Mucosa of rectum (tissue), 2 donors: ENCODE measurements around the gene ATP11A.

ENCODE experiments used
- H3K27ac ChIP-seq, 2 donors: one replicate each; pipeline ENCODE4 v1.7.0; 2013; ENCODE audit warnings: inconsistent platforms in 2 of 2, low read depth in 2 of 2, low read length in 2 of 2
- H3K27me3 ChIP-seq, 2 donors: one replicate each; pipeline ENCODE4 v1.7.0; 2013; ENCODE audit warnings: low read length in 2 of 2; ENCODE audit not compliant: control insufficient read depth in 2 of 2, insufficient read depth in 2 of 2
- H3K36me3 ChIP-seq, 2 donors: one replicate each; pipeline ENCODE4 v1.7.0; 2013; ENCODE audit warnings: low read length in 2 of 2; ENCODE audit not compliant: control insufficient read depth in 2 of 2, insufficient read depth in 2 of 2
- H3K4me1 ChIP-seq, 2 donors: one replicate each; pipeline ENCODE4 v1.7.0; 2013; ENCODE audit warnings: low read length in 2 of 2, mild to moderate bottlenecking in 1 of 2; ENCODE audit not compliant: control insufficient read depth in 2 of 2, insufficient read depth in 2 of 2
- H3K4me3 ChIP-seq, 2 donors: one replicate each; pipeline ENCODE4 v1.7.0; 2013; ENCODE audit warnings: low read length in 2 of 2
- H3K9ac ChIP-seq, 2 donors: one replicate each; pipeline ENCODE4 v1.7.0; 2013; ENCODE audit warnings: low read length in 2 of 2, low read depth in 1 of 2, mild to moderate bottlenecking in 1 of 2
- H3K9me3 ChIP-seq, 2 donors: one replicate each; pipeline ENCODE4 v1.7.0; 2013; ENCODE audit warnings: low read length in 2 of 2; ENCODE audit not compliant: control insufficient read depth in 2 of 2
- donor health status: healthy.
- donor health status: Normal muscosa, but diverticular disease.

ATP11A gene

DNA sequence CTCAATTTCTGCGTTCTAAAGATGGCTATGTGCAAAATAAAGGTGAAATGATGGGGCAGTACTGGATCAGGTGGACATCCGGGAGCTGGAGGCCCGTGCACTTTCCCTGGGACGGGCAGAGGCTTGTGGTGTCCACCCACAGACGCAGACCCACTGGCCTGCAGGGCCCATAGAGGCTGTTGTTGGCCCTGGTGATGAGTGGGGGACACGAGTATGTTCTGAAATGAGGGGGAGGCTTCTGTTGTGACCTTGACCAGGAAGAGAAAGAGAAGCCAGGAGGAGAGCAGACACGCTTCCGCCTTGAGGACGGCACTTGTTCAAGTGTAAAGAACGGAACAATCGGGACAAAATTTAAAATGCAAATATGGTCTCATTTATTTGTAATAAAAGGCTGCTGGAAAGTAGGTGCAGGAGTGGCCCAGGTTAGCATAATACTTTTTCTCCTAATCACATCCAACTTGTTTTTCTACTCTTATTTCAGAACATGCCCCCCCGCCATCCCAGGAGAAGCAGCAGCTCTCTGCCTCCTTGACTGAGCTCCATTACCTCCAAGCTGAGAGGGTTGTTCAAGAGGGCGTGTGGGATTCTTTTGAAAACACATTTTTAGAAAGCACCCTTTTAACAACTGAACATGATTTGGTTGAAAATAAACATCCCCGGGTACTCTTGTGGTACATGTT, 27.1 kb downstream of the ATP11A start:
- Histone ChIP-seq H3K4me3 (no peak overlapping the region), H3K27me3 (no peaks in the 10 kb centered on the region), H3K9ac (no peak overlapping the region), H3K36me3 (no peaks in the 10 kb centered on the region), H3K9me3 (no peaks in the 10 kb centered on the region), H3K4me1 (peaks cover 5% of the 10 kb centered on the region in 2 donors), H3K27ac (no peak overlapping the region)

DNA sequence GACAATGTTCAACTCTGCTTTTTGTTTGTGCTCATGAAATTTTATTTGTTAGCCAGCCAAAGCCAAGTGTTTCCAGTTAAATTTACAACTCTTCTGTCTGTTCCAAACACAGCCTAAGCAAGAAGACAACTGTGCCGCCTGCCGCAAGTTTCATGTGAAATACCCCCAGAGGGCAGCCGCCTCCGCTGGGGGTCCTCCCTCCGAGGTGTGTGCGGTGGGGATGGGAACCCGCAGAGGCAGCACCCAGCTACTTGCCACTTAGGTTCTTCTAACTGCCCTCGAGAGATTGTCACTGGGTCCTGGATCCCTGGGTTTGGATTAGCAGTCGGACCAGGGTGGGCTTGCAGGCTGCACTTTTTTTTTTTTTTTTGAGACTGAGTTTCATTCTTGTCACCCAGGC, 28.5 kb downstream of the ATP11A start:
- H3K4me3 ChIP-seq, result no peak overlapping the region
- no peaks in the 10 kb centered on the region for H3K27me3 ChIP-seq
- H3K9ac ChIP-seq, result no peak overlapping the region
- no peaks in the 10 kb centered on the region for H3K36me3 ChIP-seq
- H3K4me1 ChIP-seq, result peaks cover 0 to 2% of the 10 kb centered on the region in 2 donors
- H3K9me3 ChIP-seq, result no peaks in the 10 kb centered on the region
- no peak overlapping the region for H3K27ac ChIP-seq

DNA sequence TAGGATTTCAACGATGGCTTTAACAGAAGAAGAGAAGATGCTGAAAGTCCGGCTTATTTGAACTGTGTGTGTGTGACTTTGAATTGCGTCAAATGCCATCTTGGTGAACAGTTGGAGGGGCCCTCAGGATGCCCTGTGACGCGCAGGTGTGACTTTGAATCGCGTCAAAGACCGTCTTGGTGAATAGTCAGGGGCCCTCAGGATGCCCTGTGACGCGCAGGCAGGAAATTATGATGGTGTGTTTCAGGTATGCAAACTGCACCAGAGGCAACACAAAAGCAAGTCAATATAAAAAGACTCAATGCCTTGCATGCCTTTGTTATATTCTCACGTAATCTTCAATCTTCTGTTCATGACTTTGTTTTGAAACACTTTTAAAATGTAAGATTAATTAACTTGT, 29.2 kb downstream of the ATP11A start:
- H3K36me3 ChIP-seq, result no peaks in the 10 kb centered on the region
- no peak overlapping the region for H3K9ac ChIP-seq
- no peak overlapping the region for H3K27ac ChIP-seq

DNA sequence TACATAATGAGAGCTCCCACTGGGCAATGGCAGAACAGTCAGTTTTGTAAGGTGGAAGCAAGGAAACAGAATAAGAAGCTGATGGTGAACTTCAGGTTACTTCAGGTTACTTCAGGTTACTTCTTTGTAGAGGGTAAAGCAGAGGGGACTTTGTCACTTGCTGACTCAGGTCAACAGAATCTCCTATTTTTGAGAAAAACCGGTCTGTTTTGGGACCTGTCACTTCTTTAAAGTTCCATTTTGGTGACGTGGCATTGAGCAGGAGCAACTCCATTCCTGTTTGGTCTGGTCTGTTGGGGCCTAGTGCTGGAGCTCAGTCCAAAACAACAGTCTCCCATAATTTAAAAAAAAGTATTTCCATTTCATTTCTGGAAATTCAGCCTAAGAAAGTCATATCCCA, 29.7 kb downstream of the ATP11A start:
- Histone ChIP-seq H3K9me3 (no peaks in the 10 kb centered on the region), H3K27me3 (no peaks in the 10 kb centered on the region), H3K27ac (no peak overlapping the region), H3K9ac (no peak overlapping the region), H3K36me3 (no peaks in the 10 kb centered on the region), H3K4me1 (peaks cover 0 to 2% of the 10 kb centered on the region in 2 donors), H3K4me3 (no peak overlapping the region)

More for the DNA sequence above, 29.2 kb downstream of the ATP11A start:
- Histone ChIP-seq H3K9me3 (no peaks in the 10 kb centered on the region), H3K4me1 (peaks cover 0 to 2% of the 10 kb centered on the region in 2 donors), H3K4me3 (no peak overlapping the region), H3K27me3 (no peaks in the 10 kb centered on the region)

DNA sequence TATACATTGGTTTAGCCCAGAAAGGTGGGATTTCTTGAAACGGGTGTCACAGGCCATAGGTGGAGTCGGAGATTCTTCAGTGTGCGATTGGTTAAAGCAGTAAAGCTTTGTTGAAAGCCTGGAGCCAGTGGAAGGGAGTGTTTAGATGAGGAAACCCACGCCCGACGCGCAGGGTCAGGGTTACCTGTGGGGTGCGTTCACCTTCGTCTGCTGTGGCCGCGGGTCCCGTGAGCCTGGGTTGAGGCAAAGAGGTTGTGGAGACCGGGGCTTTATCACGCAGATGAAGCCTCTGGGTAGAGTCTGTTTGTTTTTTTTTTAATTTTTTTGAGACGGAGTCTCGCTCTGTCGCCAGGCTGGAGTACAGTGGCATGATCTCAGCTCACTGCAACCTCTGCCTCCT, 30.4 kb downstream of the ATP11A start:
- H3K27ac ChIP-seq, result no peak overlapping the region
- no peaks in the 10 kb centered on the region for H3K9me3 ChIP-seq
- no peak overlapping the region for H3K9ac ChIP-seq
- H3K36me3 ChIP-seq, result no peaks in the 10 kb centered on the region
- H3K27me3 ChIP-seq, result no peaks in the 10 kb centered on the region
- peaks cover 0 to 2% of the 10 kb centered on the region in 2 donors for H3K4me1 ChIP-seq
- H3K4me3 ChIP-seq, result no peak overlapping the region

DNA sequence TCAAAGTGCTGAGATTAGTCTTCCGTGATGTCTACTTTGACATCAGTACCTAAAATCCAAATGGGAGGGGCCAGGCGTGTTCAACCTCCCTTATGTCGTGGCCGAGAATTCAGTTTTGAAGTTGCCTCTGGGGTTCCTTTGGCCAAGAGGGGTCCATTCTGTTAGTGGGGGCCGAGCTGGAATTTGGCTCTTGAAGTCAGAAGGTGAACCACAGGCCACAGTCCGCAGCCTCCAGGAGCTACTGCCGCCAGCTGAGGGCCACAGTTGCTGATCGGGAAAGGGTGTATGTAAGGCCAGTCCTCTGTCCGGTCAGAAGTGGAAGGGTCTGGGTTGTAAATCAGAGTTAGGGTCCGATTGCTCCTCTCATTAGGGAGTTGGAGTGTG, 31.0 kb downstream of the ATP11A start:
- Histone ChIP-seq H3K27ac (no peak overlapping the region), H3K9ac (no peak overlapping the region), H3K9me3 (no peaks in the 10 kb centered on the region), H3K36me3 (no peaks in the 10 kb centered on the region), H3K4me1 (peaks cover 0 to 4% of the 10 kb centered on the region in 2 donors), H3K4me3 (no peak overlapping the region), H3K27me3 (no peaks in the 10 kb centered on the region)

DNA sequence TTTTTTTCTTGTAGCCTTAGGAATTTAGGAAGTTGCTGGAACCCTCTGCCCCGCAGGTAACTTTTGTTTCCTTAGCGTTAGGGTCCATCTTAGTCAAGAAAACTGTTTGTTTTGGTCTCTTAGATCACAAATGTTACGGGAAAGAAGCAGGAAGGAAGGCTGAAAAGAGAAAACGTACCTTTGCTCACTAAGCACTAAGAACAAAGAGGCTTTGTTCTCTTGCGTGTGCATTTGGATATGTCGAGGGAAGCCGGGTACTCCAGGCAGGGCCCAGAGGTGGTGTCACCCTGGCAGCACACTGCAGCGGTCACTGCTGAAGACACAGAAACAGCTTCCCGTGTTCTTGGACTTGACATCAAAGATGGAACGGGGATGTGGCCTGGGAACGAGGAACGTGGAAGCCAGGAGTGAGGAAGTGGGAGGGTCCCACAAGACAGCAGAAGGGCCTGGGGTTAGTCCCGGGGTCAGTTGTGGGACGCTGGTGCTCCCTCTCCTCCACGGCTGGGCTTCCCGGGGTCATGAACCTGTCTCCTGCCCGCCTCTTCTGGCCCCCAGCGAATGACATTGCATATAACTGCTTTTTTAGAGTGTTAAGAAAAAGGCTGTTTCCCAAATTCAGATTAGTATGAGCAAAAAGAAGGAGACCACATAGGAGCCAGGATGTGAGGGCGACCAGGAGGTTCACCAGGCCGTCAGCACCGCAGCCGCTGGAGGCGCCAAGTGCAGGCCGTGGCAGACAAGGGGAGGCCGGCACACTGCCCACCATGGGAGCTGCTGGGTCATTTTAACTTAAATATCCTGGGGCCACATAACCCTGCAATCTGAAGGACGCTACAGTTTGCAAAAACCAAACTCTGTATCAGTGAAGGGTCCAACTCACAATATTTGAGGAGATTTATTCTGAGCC, 31.6 kb downstream of the ATP11A start:
- Histone ChIP-seq H3K36me3 (no peaks in the 10 kb centered on the region), H3K27me3 (no peaks in the 10 kb centered on the region), H3K27ac (no peak overlapping the region), H3K9me3 (no peaks in the 10 kb centered on the region), H3K9ac (no peak overlapping the region), H3K4me1 (peaks cover 0 to 5% of the 10 kb centered on the region in 2 donors), H3K4me3 (no peak overlapping the region)

DNA sequence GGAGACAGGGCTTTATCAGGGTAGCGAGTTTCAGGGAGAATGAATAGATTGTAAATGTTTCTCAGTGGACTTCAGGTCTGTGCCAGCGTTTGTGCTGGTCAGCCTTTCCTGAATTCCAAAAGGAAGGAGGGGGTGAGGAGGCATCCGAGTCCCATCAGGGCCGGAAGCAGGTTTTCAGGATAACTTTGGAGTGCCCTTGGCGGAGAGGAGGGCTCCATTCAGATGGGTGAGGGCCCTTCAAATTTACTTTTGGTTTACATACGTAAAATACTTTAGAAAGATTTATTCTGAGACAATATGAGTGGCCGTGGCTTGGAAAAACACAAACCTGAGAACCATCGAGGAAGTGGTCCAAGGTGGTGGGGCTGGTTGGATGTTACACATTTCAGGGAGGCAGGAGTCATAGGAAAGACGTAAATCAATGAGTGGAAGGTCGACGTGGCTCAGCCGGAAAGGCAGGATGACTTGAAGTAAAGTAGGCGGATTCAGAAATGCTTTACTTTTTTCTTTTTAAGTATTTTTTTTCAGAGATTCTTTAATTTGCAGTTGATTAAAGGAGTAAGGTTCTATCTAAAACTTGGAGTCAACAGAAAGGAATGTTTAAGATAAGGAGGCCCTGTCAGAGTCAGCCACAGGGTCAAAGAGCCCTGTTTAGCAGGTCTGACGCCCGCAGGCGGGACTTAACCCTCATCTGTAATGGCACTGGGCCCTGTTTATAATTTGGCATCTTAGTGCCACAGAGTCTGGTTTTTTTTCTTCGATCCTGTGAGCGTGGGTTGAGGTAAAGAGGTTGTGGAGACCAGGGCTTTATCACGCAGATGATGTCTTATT, 32.8 kb downstream of the ATP11A start:
- no peak overlapping the region for H3K9ac ChIP-seq
- H3K36me3 ChIP-seq, result no peaks in the 10 kb centered on the region
- peaks cover 0 to 5% of the 10 kb centered on the region in 2 donors for H3K4me1 ChIP-seq
- no peaks in the 10 kb centered on the region for H3K27me3 ChIP-seq
- H3K4me3 ChIP-seq, result no peak overlapping the region
- no peak overlapping the region for H3K27ac ChIP-seq
- H3K9me3 ChIP-seq, result no peaks in the 10 kb centered on the region

DNA sequence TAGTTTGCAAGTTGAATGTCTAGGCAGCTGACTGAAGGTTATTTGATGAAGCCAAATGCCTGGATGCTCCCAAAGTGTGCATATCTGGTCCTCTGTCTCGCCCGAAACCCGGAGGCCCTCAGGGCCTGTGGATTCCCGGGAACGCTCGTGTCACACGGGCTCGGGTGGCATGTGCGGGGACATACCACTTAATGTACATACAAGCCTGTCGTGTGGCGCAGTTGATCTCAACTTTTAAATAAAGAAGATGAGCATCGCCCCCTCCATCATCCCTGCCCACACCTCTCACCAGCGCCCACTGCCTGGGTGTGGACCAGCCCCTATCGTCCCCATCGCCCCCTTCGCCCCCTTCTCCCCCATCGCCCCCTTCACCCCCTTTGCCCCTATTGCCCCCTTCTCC, 33.9 kb downstream of the ATP11A start:
- Histone ChIP-seq H3K4me1 (peaks cover 0 to 5% of the 10 kb centered on the region in 2 donors), H3K9me3 (no peaks in the 10 kb centered on the region), H3K36me3 (no peaks in the 10 kb centered on the region), H3K9ac (no peak overlapping the region), H3K27ac (no peak overlapping the region), H3K4me3 (no peak overlapping the region), H3K27me3 (no peaks in the 10 kb centered on the region)
